HG03469 (cell line): ENCODE measurements around the gene TULP4.
"Not testable (repeated sequence)": the region's sequence is repeated elsewhere in the genome, so short reads cannot be mapped to it uniquely, and the experiment has no call there.

ENCODE experiments used
- ATAC-seq: cut with Tn5 transposase; IDR thresholded peaks from one replicate; pipeline ENCODE4 v1.9.1; 2021; ENCODE audit warnings: mild to moderate bottlenecking, moderate library complexity, moderate number of reproducible peaks; ENCODE audit not compliant: unreplicated experiment

TULP4 gene

DNA sequence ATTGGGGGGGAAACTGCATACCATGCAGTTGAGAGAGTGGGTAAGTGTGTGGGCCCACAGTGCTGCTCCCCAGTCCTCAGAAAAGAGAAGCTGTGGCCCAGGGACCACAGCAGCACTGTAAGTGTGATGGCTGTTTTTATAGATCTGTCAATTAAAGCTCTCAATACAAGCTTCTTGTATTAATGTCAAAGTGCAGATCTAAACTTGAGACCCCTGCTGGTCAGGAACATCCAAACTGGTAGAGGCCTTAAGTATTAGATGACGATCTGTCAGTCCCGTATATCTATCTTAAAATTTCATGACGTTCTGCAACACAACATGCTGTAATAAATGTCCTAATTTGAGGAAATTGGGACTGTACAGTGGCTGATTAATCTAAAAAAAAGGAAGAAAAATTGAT lies 74.8 kb downstream of the TULP4 start:
- no peak for ATAC-seq

- ATAC-seq, result no peak
Observed at GRCh38 chr6:158387578-158387977, 75.3 kb downstream of the TULP4 start.

- ATAC-seq, result no peak
Observed at GRCh38 chr6:158388727-158389126, 76.5 kb downstream of the TULP4 start.

DNA sequence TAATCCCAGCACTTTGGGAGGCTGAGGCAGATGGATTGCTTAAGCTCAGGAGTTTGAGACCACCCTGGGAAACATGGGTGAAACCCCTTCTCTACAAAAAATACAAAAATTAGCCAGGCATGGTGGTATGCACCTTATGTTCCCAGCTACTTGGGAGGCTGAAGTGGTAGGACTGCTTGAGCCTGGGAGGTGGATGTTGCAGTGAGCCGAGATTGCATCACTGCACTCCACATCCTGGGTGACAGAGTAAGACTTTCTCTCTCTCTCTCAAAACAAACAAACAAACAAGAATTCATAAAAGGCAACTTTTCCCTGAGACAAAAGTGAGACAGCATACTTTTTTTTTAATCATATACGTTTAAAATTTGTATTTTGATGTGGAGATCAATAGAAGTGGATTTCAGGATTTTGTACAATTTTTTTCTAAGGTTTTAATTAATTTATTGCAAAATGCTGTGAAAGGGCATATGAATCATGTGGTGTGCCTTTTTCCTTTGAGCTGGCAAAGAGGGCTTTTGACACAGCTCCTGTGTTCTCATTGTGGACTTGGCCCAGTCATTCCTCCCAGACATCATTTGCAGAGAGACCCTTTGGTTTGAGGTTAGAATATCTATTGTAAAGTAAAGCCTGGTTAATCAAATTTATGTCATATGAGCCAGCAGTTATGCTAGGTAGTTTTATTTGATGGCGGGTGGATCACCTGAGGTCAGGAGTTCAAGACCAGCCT lies 77.1 kb downstream of the TULP4 start:
- ATAC-seq, result no peak

- no peak for ATAC-seq
Observed at GRCh38 chr6:158391276-158391675, 79.0 kb downstream of the TULP4 start.

- ATAC-seq, result not testable (repeated sequence)
Observed at GRCh38 chr6:158391977-158392376, 79.7 kb downstream of the TULP4 start.

DNA sequence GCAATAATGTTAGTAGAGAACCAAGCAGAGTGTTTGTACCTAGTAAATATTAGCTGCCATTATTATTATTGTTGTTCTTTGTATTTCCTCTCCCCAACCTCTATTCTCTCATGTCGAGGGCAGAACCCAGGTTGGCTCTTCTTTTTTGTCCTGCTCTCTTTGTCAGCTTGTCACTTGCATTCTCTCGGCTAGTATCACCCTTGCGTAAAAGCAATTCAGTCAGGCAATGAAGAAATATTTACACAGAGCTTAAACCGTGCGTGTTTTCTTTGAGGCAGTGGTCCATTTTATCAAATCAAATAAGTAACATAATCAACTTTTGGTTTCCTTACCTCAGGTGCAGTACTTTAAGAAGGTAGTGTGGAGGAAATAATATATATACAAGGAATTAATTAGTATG lies 83.9 kb downstream of the TULP4 start:
- no peak for ATAC-seq

- ATAC-seq, result no peak
Observed at GRCh38 chr6:158397578-158397977, 85.3 kb downstream of the TULP4 start.

DNA sequence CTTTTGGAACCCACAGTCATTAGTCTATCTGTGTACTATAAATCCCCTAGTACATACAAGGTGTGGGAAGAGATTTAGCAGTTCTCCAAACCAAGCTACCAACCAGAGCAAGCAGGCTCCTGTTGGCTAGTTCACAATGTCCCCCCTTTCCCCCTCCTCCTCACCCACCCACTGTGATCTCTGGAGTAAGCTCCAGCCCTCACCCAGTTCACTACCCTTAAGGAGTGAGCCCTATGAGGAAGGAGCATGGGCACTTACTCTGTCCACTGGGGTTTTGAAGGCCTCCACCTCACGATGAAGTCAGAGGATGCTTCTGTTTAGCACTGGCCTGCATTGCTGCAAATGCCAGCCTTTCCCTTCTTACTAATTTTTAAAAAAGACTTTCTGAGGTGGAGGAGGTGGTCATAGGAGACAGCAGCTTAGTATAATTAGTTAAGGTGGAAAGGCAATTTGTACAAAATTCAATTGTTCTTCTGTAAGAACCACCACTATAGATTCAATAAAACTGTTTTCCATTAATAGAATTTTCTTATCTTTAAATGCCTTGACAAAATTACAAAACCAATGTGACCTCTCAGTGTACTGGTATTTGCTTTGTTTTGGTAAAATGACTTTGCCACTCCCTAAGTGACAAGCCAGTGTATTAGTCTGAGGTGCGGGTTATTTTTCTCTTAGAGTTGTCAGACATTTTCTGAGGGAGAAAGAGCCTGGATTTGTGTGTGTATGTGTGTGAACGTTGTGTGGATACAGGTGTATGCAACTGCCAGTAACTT lies 86.2 kb downstream of the TULP4 start:
- no peak for ATAC-seq

DNA sequence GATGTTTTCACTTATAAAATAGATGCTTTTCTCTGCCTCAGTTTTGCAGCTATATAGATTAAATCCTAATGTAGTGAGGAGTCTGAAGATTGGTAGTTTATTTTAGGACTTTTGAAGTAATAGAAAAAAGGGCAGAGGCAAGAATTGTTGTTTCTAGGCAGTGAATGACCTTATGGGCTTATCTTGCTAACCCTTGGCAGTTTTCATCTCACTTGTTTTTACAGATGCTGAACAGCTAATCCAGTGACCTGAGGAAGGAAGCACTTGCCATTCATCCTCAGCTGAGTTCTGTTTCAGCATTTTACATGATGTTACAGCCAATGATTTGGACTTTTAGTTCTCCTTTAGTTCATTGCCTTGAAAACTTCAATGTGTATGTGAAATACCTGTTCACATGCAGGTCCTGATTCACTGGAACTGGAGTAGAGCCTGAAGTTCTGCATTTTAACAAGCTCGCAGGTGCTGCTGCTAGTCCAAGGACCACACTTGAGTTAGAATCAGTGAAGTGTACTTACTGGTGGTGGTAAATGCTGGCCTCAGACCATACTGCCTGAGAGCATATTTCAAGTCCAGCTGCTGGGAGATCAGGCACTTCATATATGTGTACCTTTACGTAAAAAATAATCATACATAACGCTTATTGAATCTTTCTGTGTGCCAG lies 86.9 kb downstream of the TULP4 start:
- no peak for ATAC-seq

GRCh38 chr6:158402184-158402583 lies 89.9 kb downstream of the TULP4 start:
- no peak for ATAC-seq

DNA sequence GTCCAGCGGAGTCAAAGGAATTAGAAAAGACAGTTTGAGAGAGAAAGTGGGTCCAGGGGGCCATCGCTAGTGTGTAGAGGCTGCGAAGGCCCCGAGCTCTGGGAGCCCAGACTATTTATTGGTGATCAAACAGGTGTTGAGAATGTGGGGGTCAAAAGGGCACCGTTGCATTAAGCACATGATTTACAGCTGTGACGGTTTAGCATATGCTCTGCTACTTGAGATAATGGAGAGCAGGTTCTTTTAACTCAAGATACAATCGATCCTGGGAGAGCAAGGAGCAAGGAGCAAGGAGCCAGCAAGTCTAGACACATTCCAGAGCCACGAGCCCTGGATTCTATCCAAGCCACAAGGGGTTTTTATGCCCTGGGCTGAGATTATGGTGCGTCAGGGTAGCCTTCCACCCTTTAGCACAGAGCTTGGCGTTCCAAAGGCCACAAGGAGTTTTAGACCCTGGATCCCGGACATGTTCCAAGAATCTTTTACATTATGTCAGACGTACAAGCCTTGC lies 93.1 kb downstream of the TULP4 start:
- not testable (repeated sequence) for ATAC-seq

DNA sequence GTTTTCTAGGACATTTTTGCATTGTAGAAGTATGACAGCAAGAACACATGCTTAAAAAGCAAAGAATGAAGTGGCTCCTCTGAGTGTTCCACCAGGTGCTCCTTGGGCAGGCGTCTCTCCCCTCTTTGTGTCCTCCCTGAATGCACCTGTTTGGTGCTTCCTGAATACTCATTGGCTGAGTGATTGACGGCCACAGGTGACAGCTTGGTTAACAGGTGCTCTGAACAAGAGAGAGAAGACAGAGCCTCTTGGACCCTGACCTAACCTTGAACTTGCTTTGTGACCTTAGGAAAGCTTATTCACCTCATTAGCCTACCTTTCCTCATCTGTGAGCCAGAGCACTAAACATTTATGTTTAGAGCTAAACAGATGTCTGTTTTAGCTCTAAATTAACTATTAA lies 93.7 kb downstream of the TULP4 start:
- ATAC-seq, result no peak

- ATAC-seq, result no peak
Observed at GRCh38 chr6:158406736-158407135, 94.5 kb downstream of the TULP4 start.

- ATAC-seq, result no peak
Observed at GRCh38 chr6:158408013-158408412, 95.7 kb downstream of the TULP4 start.

DNA sequence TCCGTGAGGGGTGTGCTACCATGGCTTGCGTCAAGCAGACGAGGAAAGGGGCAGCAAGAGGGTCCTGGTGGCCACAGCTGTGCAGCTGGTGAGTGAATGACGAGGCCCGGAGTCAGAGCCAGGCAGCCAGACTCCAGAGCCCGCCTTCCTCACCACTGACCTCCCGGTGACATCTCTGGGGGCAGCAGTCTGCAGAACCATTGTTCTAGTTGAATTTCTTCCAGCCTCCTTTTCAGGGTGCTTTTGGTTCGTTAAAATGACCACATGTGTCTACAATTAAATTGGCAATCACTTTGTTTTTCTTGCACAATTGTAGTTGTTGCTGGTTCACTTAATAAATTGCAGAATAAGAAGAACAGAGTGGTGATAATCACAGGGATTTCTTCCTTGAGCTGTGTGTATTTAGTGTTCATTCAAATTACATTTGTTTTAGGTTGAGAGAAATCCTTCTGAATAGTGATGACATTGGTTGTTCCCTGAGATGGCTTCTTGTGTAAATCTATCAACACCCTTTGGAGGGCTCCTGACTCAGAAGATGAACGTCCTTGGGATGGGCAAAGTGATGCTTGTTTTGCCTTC lies 96.4 kb downstream of the TULP4 start:
- no peak for ATAC-seq

DNA sequence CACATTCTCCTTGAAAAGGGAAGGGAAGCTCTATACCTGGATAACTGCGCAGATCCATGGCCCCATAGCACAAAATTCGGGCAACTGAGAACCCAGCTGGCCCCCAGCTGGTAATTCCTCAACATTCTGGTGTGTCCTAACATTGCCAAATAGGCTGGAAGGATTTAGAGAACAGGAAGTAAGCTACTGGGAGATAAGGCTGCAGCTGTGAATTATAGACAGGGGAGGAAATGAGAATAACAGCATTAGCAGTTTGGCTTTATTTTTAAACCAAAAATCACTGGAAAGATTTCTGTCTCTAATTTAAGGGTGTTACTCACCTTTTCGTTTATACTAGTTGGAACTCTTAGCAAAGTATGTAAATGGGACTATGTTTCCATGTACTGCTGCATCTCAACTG lies 97.2 kb downstream of the TULP4 start:
- no peak for ATAC-seq

DNA sequence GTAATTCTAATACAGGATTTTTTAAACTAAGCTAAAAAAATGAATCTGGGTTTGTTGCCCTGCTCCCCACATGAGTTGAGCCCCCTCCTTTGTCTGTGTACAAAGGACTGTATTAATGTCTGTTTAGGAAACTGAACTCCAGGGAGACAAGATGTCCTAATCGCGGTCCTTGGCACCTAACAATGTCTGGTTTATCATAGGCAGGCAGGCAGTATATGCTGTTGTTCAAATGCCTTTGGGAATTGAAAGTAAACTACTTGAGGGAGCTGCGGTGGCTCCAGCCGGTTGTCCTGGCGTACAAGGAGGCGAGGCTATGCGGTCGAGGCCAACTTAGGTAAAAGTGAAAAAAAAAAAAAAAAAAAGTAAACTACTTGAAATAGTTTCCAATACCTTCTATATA lies 98.5 kb downstream of the TULP4 start:
- ATAC-seq, result no peak

DNA sequence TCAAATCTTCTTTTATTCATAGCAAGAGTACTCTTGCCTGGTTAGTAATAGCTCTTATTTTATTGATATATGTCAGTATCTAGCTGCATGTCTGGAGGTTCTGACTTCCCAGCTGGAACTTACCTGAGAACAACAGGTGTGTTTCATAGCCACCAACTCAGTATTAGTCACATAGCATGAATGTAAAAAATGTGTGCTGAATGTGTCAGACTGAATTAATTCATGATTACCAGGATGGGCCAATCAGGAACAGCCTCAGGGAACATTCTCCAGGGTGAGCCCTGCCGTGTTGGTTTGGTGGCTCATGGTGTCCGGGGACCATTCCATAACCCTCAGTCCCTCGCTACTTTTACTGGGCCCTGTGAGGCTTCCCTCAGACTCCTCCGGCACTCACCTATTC lies 99.7 kb downstream of the TULP4 start:
- no peak for ATAC-seq

DNA sequence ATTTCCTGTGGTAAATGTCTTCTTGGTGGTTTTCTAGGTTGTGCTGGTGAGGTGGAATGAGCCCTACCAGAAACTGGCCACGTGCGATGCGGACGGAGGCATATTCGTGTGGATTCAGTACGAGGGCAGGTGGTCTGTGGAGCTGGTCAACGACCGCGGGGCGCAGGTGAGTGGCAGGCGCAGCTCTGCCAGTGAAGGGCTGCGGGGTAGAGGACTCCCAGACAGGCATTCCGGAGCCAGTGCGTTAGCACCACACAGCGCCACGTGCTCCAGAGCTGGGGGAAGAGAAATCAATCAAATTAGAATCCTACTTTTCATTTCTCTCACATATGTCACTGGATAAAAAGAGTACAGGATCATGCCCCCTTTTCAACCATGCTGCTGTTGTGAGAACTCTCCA lies 100.8 kb downstream of the TULP4 start:
- ATAC-seq, result no peak

- no peak for ATAC-seq
Observed at GRCh38 chr6:158413814-158414565, 101.7 kb downstream of the TULP4 start.
